Measurements from ENCODE around the gene C20orf96.
A peak's percentile ranks its signal among the peaks of the same experiment; 100 is the strongest.
"Not testable (repeated sequence)": the region's sequence is repeated elsewhere in the genome, so short reads cannot be mapped to it uniquely, and the experiment has no call there.

The C20orf96 gene

GRCh38 chr20:278607-279571 lies 11.7 kb downstream of the C20orf96 start:
- DNase-seq (ENCODE audit: low read depth) = no peak

GRCh38 chr20:278181-278580 lies 12.4 kb downstream of the C20orf96 start:
- no peak for DNase-seq (ENCODE audit: low read depth)

DNA sequence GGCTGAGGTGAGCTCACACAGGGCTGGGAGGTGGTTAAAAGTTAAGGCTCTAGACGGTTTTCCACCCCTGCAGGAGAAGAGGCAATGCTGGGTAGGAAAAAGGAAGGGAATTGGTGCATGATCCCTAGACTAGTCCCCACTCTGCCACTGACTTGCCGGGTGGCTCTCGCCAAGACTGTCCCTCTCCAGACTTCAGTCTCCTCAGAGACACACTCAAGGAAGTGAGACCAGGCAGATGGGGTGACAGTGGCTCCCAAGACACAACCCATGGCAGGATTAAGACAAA lies 13.1 kb downstream of the C20orf96 start:
- DNase-seq (ENCODE audit: low read depth) = no peak

GRCh38 chr20:276620-277495 lies 13.7 kb downstream of the C20orf96 start:
- no peak for DNase-seq (ENCODE audit: low read depth)

- DNase-seq (ENCODE audit: low read depth) = no peak
Observed at GRCh38 chr20:275791-276190, 14.8 kb downstream of the C20orf96 start.

- no peak for DNase-seq (ENCODE audit: low read depth)
Observed at GRCh38 chr20:273884-274283, 16.7 kb downstream of the C20orf96 start.

- no peak for DNase-seq (ENCODE audit: low read depth)
Observed at GRCh38 chr20:272718-273117, 17.8 kb downstream of the C20orf96 start.

- DNase-seq (ENCODE audit: low read depth) = no peak
Observed at GRCh38 chr20:271528-271927, 19.0 kb downstream of the C20orf96 start.

- no peak for DNase-seq (ENCODE audit: low read depth)
Observed at GRCh38 chr20:271069-271468, 19.5 kb downstream of the C20orf96 start.

- no peak for DNase-seq (ENCODE audit: low read depth)
Observed at GRCh38 chr20:270517-270916, 20.0 kb downstream of the C20orf96 start.

GRCh38 chr20:266596-267562 lies 23.7 kb downstream of the C20orf96 start:
- peak; percentile 81 for DNase-seq (ENCODE audit: low read depth)

DNA sequence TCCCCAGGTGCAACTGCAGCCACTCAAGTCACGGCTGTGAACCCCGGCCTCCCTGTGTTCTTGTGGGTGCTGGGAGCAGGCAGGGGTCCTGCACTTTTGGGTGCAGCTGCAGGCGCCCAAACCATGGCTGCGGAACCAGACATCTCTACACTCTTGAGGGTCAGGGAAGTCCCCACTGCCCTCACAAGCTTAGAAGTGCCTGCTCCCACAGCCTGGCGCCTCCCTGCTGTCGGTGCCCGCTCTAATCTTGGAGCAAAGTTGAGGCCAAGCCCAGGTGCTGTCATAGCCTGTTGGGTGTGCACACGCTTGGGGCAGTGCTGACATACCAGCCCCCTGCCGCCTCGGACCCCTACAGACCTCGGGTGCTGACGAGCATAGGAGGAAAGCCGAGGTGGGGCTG lies 26.8 kb downstream of the C20orf96 start:
- DNase-seq (ENCODE audit: low read depth) = no peak

DNA sequence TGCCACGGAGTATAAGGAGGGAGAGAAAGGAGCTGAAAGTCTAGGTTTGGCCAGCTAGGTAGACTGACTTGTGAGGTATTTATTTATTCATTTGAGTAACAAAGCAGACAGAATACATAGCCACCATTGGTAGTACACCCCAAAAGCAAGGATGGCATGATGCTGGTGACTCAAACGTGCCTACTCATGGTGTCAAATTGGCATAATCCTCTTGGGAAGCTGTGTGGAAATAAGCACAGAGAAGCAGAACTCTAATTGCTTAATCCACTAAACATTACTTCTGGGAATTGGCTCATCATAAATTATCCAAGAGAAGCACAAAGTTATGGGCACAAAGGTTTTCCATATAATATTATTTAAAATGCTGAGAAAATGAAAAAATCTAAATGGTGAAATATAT lies 30.6 kb downstream of the C20orf96 start:
- DNase-seq (ENCODE audit: low read depth) = no peak

DNA sequence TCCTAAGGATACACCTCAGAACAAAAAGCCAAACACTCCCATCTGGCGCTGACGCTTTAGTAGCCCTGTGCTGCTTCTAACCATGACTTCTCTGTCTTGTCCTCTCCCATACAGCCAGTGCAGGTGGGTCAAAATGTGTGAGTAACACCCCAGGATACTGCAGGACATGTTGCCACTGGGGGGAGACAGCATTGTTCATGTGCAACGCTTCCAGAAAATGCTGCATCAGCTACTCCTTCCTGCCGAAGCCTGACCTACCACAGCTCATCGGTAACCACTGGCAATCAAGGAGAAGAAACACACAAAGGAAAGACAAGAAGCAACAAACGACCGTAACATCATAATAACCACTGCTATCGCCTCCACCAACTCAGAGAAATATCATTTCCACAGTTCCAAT lies 31.6 kb downstream of the C20orf96 start:
- peak; percentile 56 for DNase-seq (ENCODE audit: low read depth)

- DNase-seq (ENCODE audit: low read depth) = no peak
Observed at GRCh38 chr20:258269-258858, 32.2 kb downstream of the C20orf96 start.

- DNase-seq (ENCODE audit: low read depth) = no peak
Observed at GRCh38 chr20:257419-257818, 33.1 kb downstream of the C20orf96 start, which contains the start of gene DEFB132. Gene DEFB132 (plus strand): TSS chr20:257724. CDS start chr20:257779, 55 bp downstream.

DNA sequence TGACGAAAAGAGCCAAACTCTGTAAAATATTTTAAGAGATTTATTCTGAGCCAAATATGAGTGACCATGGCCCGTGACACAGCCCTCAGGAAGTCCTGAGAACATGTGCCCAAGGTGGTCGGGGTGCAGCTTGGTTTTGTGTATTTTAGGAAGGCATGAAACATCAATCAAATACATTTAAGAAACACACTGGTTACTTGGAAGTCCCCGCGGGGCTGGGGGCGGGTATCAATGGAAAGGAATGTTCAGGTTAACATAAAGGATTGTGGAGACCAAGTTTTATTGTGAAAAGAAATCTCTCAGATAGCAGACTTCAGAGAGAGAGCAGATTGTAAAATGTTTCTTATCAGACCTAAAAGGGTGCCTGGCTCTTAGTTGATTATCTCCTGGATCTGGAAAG lies 37.1 kb downstream of the C20orf96 start:
- not testable (repeated sequence) for DNase-seq (ENCODE audit: low read depth)

DNA sequence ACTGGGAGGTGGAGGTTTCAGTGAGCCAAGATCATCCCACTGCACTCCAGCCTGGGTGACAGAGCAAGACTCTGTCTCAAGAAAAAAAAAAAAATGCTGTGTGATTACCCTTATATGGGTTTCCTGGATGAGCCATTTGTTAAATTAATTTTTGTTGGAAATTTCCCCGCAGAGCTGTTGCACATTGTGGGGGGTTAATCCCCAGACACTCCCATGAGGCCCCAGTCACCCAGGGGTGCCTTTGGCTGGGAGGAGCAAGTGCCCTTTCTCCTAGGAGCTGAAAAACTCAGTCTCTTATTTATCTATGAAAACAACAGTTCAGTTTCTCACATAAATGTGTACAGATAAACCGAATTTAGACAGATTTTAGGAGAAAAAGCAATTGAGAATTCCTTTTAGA lies 37.7 kb downstream of the C20orf96 start:
- no peak for DNase-seq (ENCODE audit: low read depth)

DNA sequence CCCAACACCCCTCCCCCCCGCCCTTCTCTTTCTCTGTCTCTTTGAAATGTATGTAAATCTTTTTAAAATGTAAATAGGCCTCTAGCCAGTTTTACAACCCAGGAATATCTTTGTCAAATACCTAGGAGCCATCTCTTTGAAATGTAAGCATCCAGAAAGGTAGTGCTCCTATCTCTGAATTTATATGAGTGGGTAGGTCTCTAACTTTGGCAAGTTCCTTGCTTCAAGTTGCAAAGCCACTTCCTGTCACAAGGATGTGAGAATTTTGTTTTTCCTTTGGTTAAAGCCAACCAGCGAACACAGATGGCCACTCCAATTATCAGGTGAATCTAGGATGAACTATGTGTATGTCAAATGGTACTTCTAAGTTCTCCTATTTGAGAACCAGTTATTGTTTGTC lies 39.2 kb downstream of the C20orf96 start:
- no peak for DNase-seq (ENCODE audit: low read depth)

DNA sequence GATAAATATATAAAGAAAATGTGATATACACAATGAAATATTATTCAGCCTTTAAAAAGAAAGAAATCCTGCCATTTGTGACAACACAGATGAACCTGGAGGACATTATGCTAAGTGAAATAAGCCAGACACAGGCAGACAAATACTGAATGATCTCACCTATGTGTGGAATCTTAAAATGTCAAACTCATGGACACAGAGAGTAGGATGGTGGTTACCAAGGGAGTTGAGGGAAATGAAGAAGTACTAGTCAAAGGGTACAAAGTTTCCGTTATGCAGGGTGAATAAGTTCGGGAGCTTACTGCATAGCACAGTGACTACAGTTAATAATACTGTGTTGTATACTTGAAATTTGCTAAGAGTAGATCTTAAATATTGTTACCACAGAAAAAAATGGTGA lies 47.6 kb downstream of the C20orf96 start:
- no peak for DNase-seq (ENCODE audit: low read depth)

- no peak for DNase-seq (ENCODE audit: low read depth)
Observed at GRCh38 chr20:237929-238328, 52.6 kb downstream of the C20orf96 start.
